Measurements from ENCODE around the gene ATP8B1.

ATP8B1 gene

GRCh38 chr18:57802213-57803102, 657 bp downstream of the ATP8B1 start:
- H3K4me3 ChIP-seq (ENCODE audit: low read depth, low read length): no peak overlapping the region
- no peak for DNase-seq (ENCODE audit: low read depth)
- TF ChIP-seq CTCF (IDR thresholded peaks at IDR 0.05; ENCODE audit: insufficient read depth, low read depth, low read length, missing control alignments): no peak

- H3K4me3 ChIP-seq (ENCODE audit: low read depth, low read length): no peak overlapping the region
- DNase-seq (ENCODE audit: low read depth): no peak
- TF ChIP-seq CTCF (IDR thresholded peaks at IDR 0.05; ENCODE audit: insufficient read depth, low read depth, low read length, missing control alignments): no peak
Observed at GRCh38 chr18:57801761-57802212, 1.3 kb downstream of the ATP8B1 start.

- no peak overlapping the region for H3K4me3 ChIP-seq (ENCODE audit: low read depth, low read length)
- no peak for TF ChIP-seq CTCF (IDR thresholded peaks at IDR 0.05; ENCODE audit: insufficient read depth, low read depth, low read length, missing control alignments)
- no peak for DNase-seq (ENCODE audit: low read depth)
Observed at GRCh38 chr18:57801325-57801724, 1.8 kb downstream of the ATP8B1 start.

- no peak for DNase-seq (ENCODE audit: low read depth)
- TF ChIP-seq CTCF (IDR thresholded peaks at IDR 0.05; ENCODE audit: insufficient read depth, low read depth, low read length, missing control alignments): no peak
- H3K4me3 ChIP-seq (ENCODE audit: low read depth, low read length): no peak overlapping the region
Observed at GRCh38 chr18:57798713-57799373, 4.3 kb downstream of the ATP8B1 start.

- H3K4me3 ChIP-seq (ENCODE audit: low read depth, low read length): no peak overlapping the region
- no peak for TF ChIP-seq CTCF (IDR thresholded peaks at IDR 0.05; ENCODE audit: insufficient read depth, low read depth, low read length, missing control alignments)
- no peak for DNase-seq (ENCODE audit: low read depth)
Observed at GRCh38 chr18:57797209-57797651, 5.9 kb downstream of the ATP8B1 start.

- no peak for DNase-seq (ENCODE audit: low read depth)
- H3K4me3 ChIP-seq (ENCODE audit: low read depth, low read length): no peak overlapping the region
- TF ChIP-seq CTCF (IDR thresholded peaks at IDR 0.05; ENCODE audit: insufficient read depth, low read depth, low read length, missing control alignments): no peak
Observed at GRCh38 chr18:57794951-57795728, 8.0 kb downstream of the ATP8B1 start.
